GOT3 (cell line): ENCODE measurements around the gene TENM4.

Source experiments
- DNase-seq: peaks from one replicate; lab custom pipeline; 2025; ENCODE audit warnings: mixed read lengths; lab: John Stamatoyannopoulos, UW

TENM4 gene

GRCh38 chr11:79119491-79120284, 321.1 kb downstream of the TENM4 start:
- DNase-seq = no peak

GRCh38 chr11:79117488-79117887, 323.3 kb downstream of the TENM4 start:
- DNase-seq = no peak

GRCh38 chr11:79116600-79116999, 324.2 kb downstream of the TENM4 start:
- DNase-seq = no peak

- DNase-seq = no peak
Observed at GRCh38 chr11:79113054-79113690, 327.7 kb downstream of the TENM4 start.

GRCh38 chr11:79110796-79111195, 330.0 kb downstream of the TENM4 start:
- DNase-seq = no peak

- DNase-seq = no peak
Observed at GRCh38 chr11:79110321-79110720, 330.5 kb downstream of the TENM4 start.

GRCh38 chr11:79108851-79109250, 332.0 kb downstream of the TENM4 start:
- DNase-seq = no peak

- no peak for DNase-seq
Observed at GRCh38 chr11:79102840-79103239, 338.0 kb downstream of the TENM4 start.

GRCh38 chr11:79101656-79102055, 339.2 kb downstream of the TENM4 start:
- no peak for DNase-seq

GRCh38 chr11:79100093-79100910, 340.5 kb downstream of the TENM4 start:
- no peak for DNase-seq

- no peak for DNase-seq
Observed at GRCh38 chr11:79098146-79098545, 342.7 kb downstream of the TENM4 start.

- DNase-seq = no peak
Observed at GRCh38 chr11:79097246-79097875, 343.5 kb downstream of the TENM4 start.

GRCh38 chr11:79095424-79095823, 345.4 kb downstream of the TENM4 start:
- no peak for DNase-seq

GRCh38 chr11:79094616-79095015, 346.2 kb downstream of the TENM4 start:
- no peak for DNase-seq

- no peak for DNase-seq
Observed at GRCh38 chr11:79092791-79093353, 348.0 kb downstream of the TENM4 start.

- no peak for DNase-seq
Observed at GRCh38 chr11:79090191-79090705, 350.6 kb downstream of the TENM4 start.

GRCh38 chr11:79089601-79090000, 351.2 kb downstream of the TENM4 start:
- no peak for DNase-seq

GRCh38 chr11:79088967-79089366, 351.9 kb downstream of the TENM4 start:
- DNase-seq = no peak

GRCh38 chr11:79087961-79088318, 352.9 kb downstream of the TENM4 start:
- no peak for DNase-seq

GRCh38 chr11:79087238-79087960, 353.4 kb downstream of the TENM4 start:
- no peak for DNase-seq

- no peak for DNase-seq
Observed at GRCh38 chr11:79086056-79086455, 354.8 kb downstream of the TENM4 start.
